Karpas-422 (cell line): Measurements from ENCODE around the gene SSBP4. TPM values are rescaled to one million over a fixed set of nuclear protein-coding genes. Genes with fewer than 3 reads are reported as not detected.

Source experiments
- DNase-seq: peaks from one replicate; pipeline ENCODE4 v3.0.0-alpha.2; 2015
- H2AFZ ChIP-seq: fragments of 200-600 bp; sonication (generic); 2 replicates; pipeline ENCODE4 v1.6.1; 2014; ENCODE audit warnings: antibody characterized with exemption, low read length, mixed read lengths
- H3K27ac ChIP-seq: fragments of 200-600 bp; sonication (generic); 2 replicates; pipeline ENCODE4 v1.5.1; 2014; ENCODE audit warnings: mild to moderate bottlenecking, low read length, moderate library complexity
- H3K27me3 ChIP-seq: fragments of 200-600 bp; sonication (generic); 2 replicates; pipeline ENCODE4 v1.6.1; 2014; ENCODE audit warnings: low read length, mixed read lengths
- H3K36me3 ChIP-seq: fragments of 200-600 bp; sonication (generic); 2 replicates; pipeline ENCODE4 v1.6.1; 2014; ENCODE audit warnings: low read length, mixed read lengths; ENCODE audit not compliant: insufficient read depth
- H3K4me1 ChIP-seq: fragments of 200-600 bp; sonication (generic); 2 replicates; pipeline ENCODE4 v1.6.1; 2014; ENCODE audit warnings: mild to moderate bottlenecking, low read length, mixed read lengths
- H3K4me2 ChIP-seq: fragments of 200-600 bp; sonication (generic); 2 replicates; pipeline ENCODE4 v1.6.1; 2014; ENCODE audit warnings: low read length, low read depth, mild to moderate bottlenecking; ENCODE audit not compliant: poor library complexity, severe bottlenecking
- H3K4me3 ChIP-seq: fragments of 200-600 bp; sonication (generic); 2 replicates; pipeline ENCODE4 v1.5.1; 2014; ENCODE audit warnings: mild to moderate bottlenecking, antibody characterized with exemption, low read length, mixed read lengths
- H3K79me2 ChIP-seq: fragments of 200-600 bp; sonication (generic); 2 replicates; pipeline ENCODE4 v1.6.1; 2014; ENCODE audit warnings: mild to moderate bottlenecking, low read length, mixed read lengths
- H3K9ac ChIP-seq: fragments of 200-600 bp; sonication (generic); 2 replicates; pipeline ENCODE4 v1.6.0; 2014; ENCODE audit warnings: low read length
- H3K9me2 ChIP-seq: fragments of 200-600 bp; sonication (generic), shearing (Covaris generic); replicated peaks from 2 replicates; pipeline ENCODE4 v1.6.0; 2014; ENCODE audit warnings: mild to moderate bottlenecking, low read length, moderate library complexity; ENCODE audit not compliant: insufficient read depth
- H3K9me3 ChIP-seq: fragments of 300-700, 200-600 bp; sonication (generic); 2 replicates; pipeline ENCODE4 v1.6.1; 2014; ENCODE audit warnings: low read length, mixed read lengths
- H4K20me1 ChIP-seq: fragments of 200-600 bp; sonication (generic); 2 replicates; pipeline ENCODE4 v1.6.1; 2014; ENCODE audit warnings: mild to moderate bottlenecking, antibody characterized with exemption, low read length, low read depth; ENCODE audit not compliant: insufficient read depth
- small RNA-seq: library from RNA; depleted of rRNA; stranded (forward); fragments of <200 nt; gene quantifications from one replicate; pipeline ENCODE3, GENCODE V24; 2014
- total RNA-seq: library from RNA; depleted of rRNA; stranded (reverse); fragments of >200 nt; shearing (Covaris generic); gene quantifications from 2 replicates; pipeline ENCODE4 v1.2.3, GENCODE V29; 2014; ENCODE audit warnings: low replicate concordance; rRNA removed

The SSBP4 gene
- total RNA-seq, 1 experiment from 2014 or later = 22.5 TPM

DNA sequence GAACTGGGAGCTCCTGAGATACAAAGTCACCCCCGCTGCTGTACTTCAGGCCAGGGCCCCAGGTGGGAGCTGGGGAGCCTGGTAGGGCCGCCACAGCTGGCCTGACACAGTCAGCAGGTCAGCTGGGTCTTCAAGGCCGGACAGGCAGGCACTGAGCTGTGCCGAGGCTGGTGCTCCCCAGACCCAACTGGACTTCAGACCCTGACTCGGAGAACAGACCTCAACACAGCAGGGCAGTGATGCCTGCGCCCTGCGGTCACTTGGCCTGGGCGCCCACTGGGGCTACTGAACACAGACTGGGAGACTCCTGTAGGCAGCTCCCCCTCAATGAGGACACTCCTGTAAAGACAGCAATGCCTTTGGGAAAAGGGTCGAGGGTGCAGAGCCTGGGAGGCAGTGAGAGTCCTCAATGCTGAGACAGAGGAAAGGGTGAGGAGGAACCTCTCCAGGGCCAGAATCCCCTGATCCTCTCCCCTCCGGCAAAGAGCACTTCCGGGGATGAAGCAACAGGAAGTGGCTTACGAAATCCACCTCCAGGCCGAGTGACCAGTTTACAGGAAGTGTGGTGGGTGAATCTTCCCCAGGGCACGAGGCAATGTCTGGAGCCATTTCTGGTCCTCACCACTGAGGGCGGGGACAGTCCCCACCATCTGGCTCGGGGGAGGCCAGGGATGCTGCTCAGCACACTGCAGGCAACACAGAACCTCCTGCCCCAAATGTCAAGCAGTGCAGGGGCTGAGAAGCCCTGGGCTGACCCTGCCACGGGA is 59.5 kb downstream of the SSBP4 start:
- Histone ChIP-seq H3K4me3 (no peak overlapping the region), H3K4me1 (peaks cover 49% of the 10 kb centered on the region), H3K79me2 (peaks cover 94% of the 10 kb centered on the region), H3K4me2 (peak overlapping the region; percentile 43), H3K9me3 (no peaks in the 10 kb centered on the region), H2AFZ (0 out of 2 replicates have a peak overlapping the region, but pooled peaks have one; percentile 37), H3K27me3 (no peaks in the 10 kb centered on the region), H4K20me1 (peaks cover 5% of the 10 kb centered on the region; the same call in 1 of the 2 replicates), H3K9me2 (no peaks in the 10 kb centered on the region), H3K36me3 (no peaks in the 10 kb centered on the region), H3K9ac (peak overlapping the region; percentile 34), H3K27ac (peak overlapping the region; percentile 66)
- peak; percentile 80 for DNase-seq

- Histone ChIP-seq H3K4me2 (no peak overlapping the region), H3K27me3 (no peaks in the 10 kb centered on the region), H3K9me3 (no peaks in the 10 kb centered on the region), H3K79me2 (peaks cover 91% of the 10 kb centered on the region), H3K4me3 (no peak overlapping the region), H3K9me2 (no peaks in the 10 kb centered on the region), H4K20me1 (no peaks in the 10 kb centered on the region), H3K4me1 (peaks cover 42% of the 10 kb centered on the region), H3K36me3 (no peaks in the 10 kb centered on the region), H2AFZ (no peak overlapping the region), H3K9ac (peak overlapping the region; percentile 13; the same call in 1 of the 2 replicates), H3K27ac (no peak overlapping the region)
- no peak for DNase-seq
These were observed 61.0 kb downstream of the SSBP4 start for GRCh38 chr19:18480006-18480691.

DNA sequence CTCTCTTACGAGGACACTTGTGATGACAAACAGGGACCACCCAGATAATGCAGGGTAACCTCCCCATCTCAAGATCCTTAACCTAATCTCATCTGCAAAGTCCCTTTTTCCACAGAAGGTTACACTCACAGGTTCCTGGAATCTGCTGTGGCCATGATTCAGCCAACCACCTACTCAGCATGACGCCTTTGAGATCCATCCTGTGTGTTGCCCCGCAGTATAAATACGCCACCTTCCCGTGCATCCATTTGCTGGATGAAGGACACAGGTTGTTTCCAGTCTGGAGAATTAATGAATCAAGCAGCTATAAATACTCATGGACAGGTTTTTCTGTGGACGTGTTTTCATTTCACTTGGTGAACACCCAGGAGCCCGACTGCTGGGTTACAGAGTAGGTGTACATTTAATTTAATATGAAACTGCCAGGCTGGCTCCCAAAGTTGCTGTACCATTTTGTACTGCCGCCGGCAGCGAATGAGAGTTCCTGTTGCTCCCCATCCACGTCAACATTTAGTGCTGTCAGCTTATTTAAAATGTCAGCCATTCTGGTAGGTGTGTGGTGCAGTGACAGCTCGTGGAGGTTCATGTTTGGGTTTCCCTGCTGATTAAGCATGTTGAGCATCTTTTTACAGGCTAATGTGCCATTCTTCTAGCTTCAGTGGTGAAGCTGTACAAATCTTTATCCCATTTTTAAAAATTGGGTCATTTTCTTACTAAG is 62.5 kb downstream of the SSBP4 start:
- H2AFZ ChIP-seq = no peak overlapping the region
- H3K9ac ChIP-seq = no peak overlapping the region
- no peak overlapping the region for H3K27ac ChIP-seq
- peaks cover 92% of the 10 kb centered on the region for H3K79me2 ChIP-seq
- no peak overlapping the region for H3K4me3 ChIP-seq
- H3K9me3 ChIP-seq = no peaks in the 10 kb centered on the region
- no peak for DNase-seq
- no peaks in the 10 kb centered on the region for H3K27me3 ChIP-seq
- H3K4me2 ChIP-seq = no peak overlapping the region
- no peaks in the 10 kb centered on the region for H4K20me1 ChIP-seq
- H3K4me1 ChIP-seq = peaks cover 29% of the 10 kb centered on the region
- no peaks in the 10 kb centered on the region for H3K36me3 ChIP-seq
- H3K9me2 ChIP-seq = no peaks in the 10 kb centered on the region

GRCh38 chr19:18483119-18483890 is 64.1 kb downstream of the SSBP4 start:
- Histone ChIP-seq H3K9me3 (no peaks in the 10 kb centered on the region), H3K9me2 (no peaks in the 10 kb centered on the region), H3K79me2 (peaks cover 92% of the 10 kb centered on the region), H2AFZ (no peak overlapping the region), H3K27ac (no peak overlapping the region), H3K4me3 (no peak overlapping the region), H3K9ac (no peak overlapping the region), H3K36me3 (no peaks in the 10 kb centered on the region), H3K4me2 (no peak overlapping the region), H3K4me1 (peaks cover 21% of the 10 kb centered on the region), H3K27me3 (no peaks in the 10 kb centered on the region), H4K20me1 (peaks cover 12% of the 10 kb centered on the region; the same call in 1 of the 2 replicates)
- no peak for DNase-seq

Small RNA genes lying within 50 kb of the gene (small RNA-seq; reads per million reads assigned to genes)
- gene MIR3189 = not detected

Other genes with a start within 250 kb of the SSBP4 start
- gene IFI30, start 245.6 kb upstream of the SSBP4 start, total RNA-seq = 256 and 416 TPM in 2 replicates
- 17.0 and 24.2 TPM in 2 replicates for gene MPV17L2, start 226.2 kb upstream of the SSBP4 start, total RNA-seq
- gene RAB3A, start 215.4 kb upstream of the SSBP4 start, total RNA-seq = 2.5 and 6.2 TPM in 2 replicates
- not detected in 2 replicates for gene PDE4C, start 193.0 kb upstream of the SSBP4 start, total RNA-seq
- 0.37 and 0.87 TPM in 2 replicates for gene IQCN, start 144.9 kb upstream of the SSBP4 start, total RNA-seq
- gene JUND, start 137.8 kb upstream of the SSBP4 start, total RNA-seq = 69.5 and 274 TPM in 2 replicates
- 198 and 359 TPM in 2 replicates for gene LSM4, start 96.3 kb upstream of the SSBP4 start, total RNA-seq
- 10.7 and 13.6 TPM in 2 replicates for gene PGPEP1, start 78.8 kb upstream of the SSBP4 start, total RNA-seq
- 0.97 TPM in 1 of 2 replicates, not detected in the other for gene GDF15, start 33.2 kb upstream of the SSBP4 start, total RNA-seq
- 1.6 and 2.2 TPM in 2 replicates for gene LRRC25, start 21.8 kb upstream of the SSBP4 start, total RNA-seq
- 4.1 and 10.0 TPM in 2 replicates for gene ISYNA1, start 18.7 kb downstream of the SSBP4 start, total RNA-seq
- 10.9 and 14.8 TPM in 2 replicates for gene ELL, start 102.7 kb downstream of the SSBP4 start, total RNA-seq
- 92.6 and 255 TPM in 2 replicates for gene FKBP8, start 124.2 kb downstream of the SSBP4 start, total RNA-seq
- gene KXD1, start 138.5 kb downstream of the SSBP4 start, total RNA-seq = 103 and 128 TPM in 2 replicates
- gene UBA52, start 152.5 kb downstream of the SSBP4 start, total RNA-seq = 881 and 1,597 TPM in 2 replicates
- 45.7 and 76.8 TPM in 2 replicates for gene REX1BD, start 169.4 kb downstream of the SSBP4 start, total RNA-seq
- 3.0 TPM in 1 of 2 replicates, not detected in the other for gene CRLF1, start 187.4 kb downstream of the SSBP4 start, total RNA-seq
- 0.43 and 2.5 TPM in 2 replicates for gene TMEM59L, start 193.5 kb downstream of the SSBP4 start, total RNA-seq
- gene KLHL26, start 217.6 kb downstream of the SSBP4 start, total RNA-seq = 3.7 and 4.0 TPM in 2 replicates